Effector memory CD4-positive, alpha-beta T cell (primary cell): ENCODE results near the gene ARFRP1.

Experiments used
- DNase-seq, 3 donors: peaks; one replicate each; pipeline ENCODE4 v3.0.0-alpha.2; 2020
- H3K27ac ChIP-seq: 2 replicates; pipeline ENCODE4 v1.7.0; 2013; ENCODE audit warnings: mild to moderate bottlenecking, low read length, moderate library complexity; ENCODE audit not compliant: insufficient read depth, poor library complexity, severe bottlenecking
- H3K27me3 ChIP-seq: replicated peaks from 2 replicates; pipeline ENCODE4 v1.7.0; 2013; ENCODE audit warnings: mild to moderate bottlenecking, low read length; ENCODE audit not compliant: insufficient read depth, control insufficient read depth, poor library complexity, severe bottlenecking
- H3K36me3 ChIP-seq: 2 replicates; pipeline ENCODE4 v1.7.0; 2013; ENCODE audit warnings: mild to moderate bottlenecking, low read length, moderate library complexity; ENCODE audit not compliant: control insufficient read depth, insufficient read depth
- H3K4me1 ChIP-seq: 2 replicates; pipeline ENCODE4 v1.7.0; 2013; ENCODE audit warnings: low read length, mild to moderate bottlenecking; ENCODE audit not compliant: control insufficient read depth, insufficient read depth, poor library complexity, severe bottlenecking
- H3K4me3 ChIP-seq: 2 replicates; pipeline ENCODE4 v1.7.0; 2013; ENCODE audit warnings: low read length, low read depth, mild to moderate bottlenecking; ENCODE audit not compliant: insufficient read depth, poor library complexity, severe bottlenecking
- H3K9me3 ChIP-seq: 2 replicates; pipeline ENCODE4 v1.7.0; 2013; ENCODE audit warnings: mild to moderate bottlenecking, low read length, moderate library complexity; ENCODE audit not compliant: control insufficient read depth

The ARFRP1 gene

GRCh38 chr20:63682384-63683139 is 25.2 kb downstream of the ARFRP1 start:
- no peak for DNase-seq
- H3K4me1 ChIP-seq = peaks cover 11% of the 10 kb centered on the region
- H3K27me3 ChIP-seq = no peaks in the 10 kb centered on the region
- no peak overlapping the region for H3K27ac ChIP-seq
- no peaks in the 10 kb centered on the region for H3K9me3 ChIP-seq
- H3K4me3 ChIP-seq = no peak overlapping the region
- H3K36me3 ChIP-seq = no peaks in the 10 kb centered on the region

GRCh38 chr20:63681609-63682142 is 26.1 kb downstream of the ARFRP1 start:
- Histone ChIP-seq H3K4me1 (peaks cover 2% of the 10 kb centered on the region), H3K36me3 (no peaks in the 10 kb centered on the region), H3K4me3 (no peak overlapping the region), H3K27me3 (no peaks in the 10 kb centered on the region), H3K27ac (no peak overlapping the region), H3K9me3 (no peaks in the 10 kb centered on the region)
- DNase-seq = no peak

GRCh38 chr20:63680857-63681608 is 26.7 kb downstream of the ARFRP1 start:
- DNase-seq = no peak
- no peaks in the 10 kb centered on the region for H3K4me1 ChIP-seq
- no peak overlapping the region for H3K4me3 ChIP-seq
- no peaks in the 10 kb centered on the region for H3K36me3 ChIP-seq
- H3K27ac ChIP-seq = no peak overlapping the region
- H3K9me3 ChIP-seq = no peaks in the 10 kb centered on the region
- no peaks in the 10 kb centered on the region for H3K27me3 ChIP-seq

- H3K36me3 ChIP-seq = no peaks in the 10 kb centered on the region
Measured at GRCh38 chr20:63680427-63680826, 27.3 kb downstream of the ARFRP1 start.

GRCh38 chr20:63679799-63680305 is 27.9 kb downstream of the ARFRP1 start:
- Histone ChIP-seq H3K27me3 (no peaks in the 10 kb centered on the region), H3K36me3 (no peaks in the 10 kb centered on the region), H3K27ac (no peak overlapping the region), H3K4me3 (no peak overlapping the region), H3K4me1 (no peaks in the 10 kb centered on the region), H3K9me3 (no peaks in the 10 kb centered on the region)
- DNase-seq = no peak

More at GRCh38 chr20:63680427-63680826, 27.3 kb downstream of the ARFRP1 start:
- no peaks in the 10 kb centered on the region for H3K27me3 ChIP-seq
- H3K4me3 ChIP-seq = no peak overlapping the region
- H3K9me3 ChIP-seq = no peaks in the 10 kb centered on the region
- H3K27ac ChIP-seq = no peak overlapping the region
- DNase-seq = no peak
- H3K4me1 ChIP-seq = no peaks in the 10 kb centered on the region

GRCh38 chr20:63678667-63679465 is 28.9 kb downstream of the ARFRP1 start:
- no peak for DNase-seq
- no peaks in the 10 kb centered on the region for H3K4me1 ChIP-seq
- no peak overlapping the region for H3K27ac ChIP-seq
- H3K27me3 ChIP-seq = no peaks in the 10 kb centered on the region
- no peak overlapping the region for H3K4me3 ChIP-seq
- H3K36me3 ChIP-seq = no peaks in the 10 kb centered on the region
- no peaks in the 10 kb centered on the region for H3K9me3 ChIP-seq

- no peaks in the 10 kb centered on the region for H3K4me1 ChIP-seq
- H3K27ac ChIP-seq = no peak overlapping the region
- H3K36me3 ChIP-seq = no peaks in the 10 kb centered on the region
- no peak overlapping the region for H3K4me3 ChIP-seq
- H3K9me3 ChIP-seq = no peaks in the 10 kb centered on the region
- H3K27me3 ChIP-seq = no peaks in the 10 kb centered on the region
- DNase-seq = no peak
Measured at GRCh38 chr20:63678071-63678470, 29.7 kb downstream of the ARFRP1 start.

- DNase-seq = no peak
- H3K36me3 ChIP-seq = no peaks in the 10 kb centered on the region
- H3K4me3 ChIP-seq = no peak overlapping the region
- H3K9me3 ChIP-seq = no peaks in the 10 kb centered on the region
- H3K27ac ChIP-seq = no peak overlapping the region
- no peaks in the 10 kb centered on the region for H3K27me3 ChIP-seq
- H3K4me1 ChIP-seq = no peaks in the 10 kb centered on the region
Measured at GRCh38 chr20:63675681-63676368, 32.0 kb downstream of the ARFRP1 start.

GRCh38 chr20:63673951-63674350 is 33.8 kb downstream of the ARFRP1 start:
- H3K27me3 ChIP-seq = no peaks in the 10 kb centered on the region
- H3K27ac ChIP-seq = no peak overlapping the region
- no peaks in the 10 kb centered on the region for H3K9me3 ChIP-seq
- no peak for DNase-seq
- H3K4me3 ChIP-seq = no peak overlapping the region
- H3K4me1 ChIP-seq = no peaks in the 10 kb centered on the region
- H3K36me3 ChIP-seq = no peaks in the 10 kb centered on the region
